Measurements from ENCODE around the gene CNIH3.

CNIH3 gene

GRCh38 chr1:224714553-224714952, 98.4 kb downstream of the CNIH3 start:
- TF ChIP-seq CTCF (IDR thresholded peaks at IDR 0.05; ENCODE audit: insufficient read depth, low read length, missing control alignments): no peak
- ChIA-PET POLR2A (no interaction called here), CTCF (interaction anchor here (0.7 to 3.0 kb wide), 3 partner anchors 12 to 202 kb away, joined by 3 to 17 read pairs (median 8); no protein-coding TSS in a partner anchor)
- no peak for DNase-seq (ENCODE audit: low read depth, low spot score)
- no peak overlapping the region for H3K4me3 ChIP-seq (ENCODE audit: low read depth, low read length)

GRCh38 chr1:224718470-224719053, 102.4 kb downstream of the CNIH3 start:
- ChIA-PET POLR2A (no interaction called here), CTCF (interaction anchor here (1.8 kb wide), 1 partner anchor 15 kb away, joined by 6 read pairs; no protein-coding TSS in a partner anchor)
- no peak overlapping the region for H3K4me3 ChIP-seq (ENCODE audit: low read depth, low read length)
- TF ChIP-seq CTCF (IDR thresholded peaks at IDR 0.05; ENCODE audit: insufficient read depth, low read length, missing control alignments): no peak
- DNase-seq (ENCODE audit: low read depth, low spot score): no peak

DNA sequence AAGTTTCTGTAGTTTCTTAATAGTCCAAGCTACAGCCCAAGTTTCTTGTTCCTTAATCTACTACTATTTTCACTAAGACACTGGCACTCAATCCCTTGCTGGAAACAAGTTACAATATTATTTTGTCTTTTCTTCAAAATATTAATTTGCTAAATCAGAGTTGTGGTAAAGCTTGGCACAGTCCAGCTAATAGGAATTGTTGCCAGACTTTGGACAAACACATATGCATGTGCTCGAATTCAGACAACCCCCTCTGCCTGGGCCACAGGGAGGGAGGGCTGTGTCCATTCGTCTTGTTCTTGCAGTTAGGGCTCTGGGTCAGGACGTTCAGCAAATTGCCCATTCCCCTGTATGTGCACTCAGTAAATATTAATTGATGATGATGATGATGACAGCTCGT, 103.6 kb downstream of the CNIH3 start:
- POLR2A ChIA-PET: no interaction called here
- no peak overlapping the region for H3K4me3 ChIP-seq (ENCODE audit: low read depth, low read length)
- no peak for DNase-seq (ENCODE audit: low read depth, low spot score)
- TF ChIP-seq CTCF (IDR thresholded peaks at IDR 0.05; ENCODE audit: insufficient read depth, low read length, missing control alignments): no peak
- CTCF ChIA-PET: interaction anchor here (0.7 to 1.8 kb wide), 5 partner anchors 13 to 208 kb away, joined by 3 to 6 read pairs (median 6); no protein-coding TSS in a partner anchor

GRCh38 chr1:224720216-224720615, 104.1 kb downstream of the CNIH3 start:
- no peak for DNase-seq (ENCODE audit: low read depth, low spot score)
- no peak overlapping the region for H3K4me3 ChIP-seq (ENCODE audit: low read depth, low read length)
- no peak for TF ChIP-seq CTCF (IDR thresholded peaks at IDR 0.05; ENCODE audit: insufficient read depth, low read length, missing control alignments)
- POLR2A ChIA-PET: no interaction called here
- CTCF ChIA-PET: interaction anchor here (0.7 to 1.5 kb wide), 3 partner anchors 13 to 175 kb away, joined by 3 to 6 read pairs (median 6); no protein-coding TSS in a partner anchor

DNA sequence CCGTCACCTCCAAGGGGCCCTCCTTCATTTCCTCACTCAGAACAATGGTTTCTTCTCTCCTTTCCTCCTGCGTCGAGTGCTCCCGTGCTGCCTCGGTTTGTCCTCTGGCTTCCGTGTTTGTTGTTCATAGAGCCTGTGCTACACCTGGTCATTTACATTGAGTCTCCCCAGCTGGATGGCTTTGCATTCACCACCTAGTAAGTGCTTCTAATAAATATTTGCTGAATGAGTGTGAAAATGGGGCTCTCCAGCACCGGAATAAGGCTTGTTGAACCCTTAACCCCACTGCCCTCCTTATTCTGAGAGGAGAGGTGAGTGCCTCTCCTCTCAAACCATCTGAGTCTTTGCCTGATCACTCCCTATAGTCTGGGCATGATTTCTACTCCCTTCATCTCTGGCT, 104.9 kb downstream of the CNIH3 start:
- no peak overlapping the region for H3K4me3 ChIP-seq (ENCODE audit: low read depth, low read length)
- TF ChIP-seq CTCF (IDR thresholded peaks at IDR 0.05; ENCODE audit: insufficient read depth, low read length, missing control alignments): no peak
- DNase-seq (ENCODE audit: low read depth, low spot score): no peak
- CTCF ChIA-PET: no interaction called here
- POLR2A ChIA-PET: no interaction called here

DNA sequence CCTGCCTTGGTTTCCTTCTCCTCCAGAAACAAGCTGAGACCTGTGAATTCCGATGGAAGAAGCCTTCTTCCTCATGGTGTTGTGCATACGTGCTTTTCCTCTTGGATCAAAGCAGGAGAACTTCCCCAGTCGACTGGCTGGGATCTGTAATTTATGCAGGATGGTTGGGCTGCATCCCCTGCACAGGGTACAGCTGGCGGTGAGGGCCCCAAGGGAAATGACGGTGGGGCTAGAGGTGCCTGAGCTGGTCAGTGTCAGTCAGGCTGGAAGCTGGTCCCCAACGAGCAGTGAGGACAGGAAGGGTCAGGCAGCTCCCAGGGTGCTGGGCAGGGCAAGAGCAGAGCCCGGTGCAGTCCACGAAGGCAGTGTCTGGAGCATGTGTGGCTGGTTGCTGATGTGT, 106.7 kb downstream of the CNIH3 start:
- no peak for TF ChIP-seq CTCF (IDR thresholded peaks at IDR 0.05; ENCODE audit: insufficient read depth, low read length, missing control alignments)
- no peak overlapping the region for H3K4me3 ChIP-seq (ENCODE audit: low read depth, low read length)
- CTCF ChIA-PET: interaction anchor here (2.3 to 2.4 kb wide), 2 partner anchors 129 to 210 kb away, joined by 5 to 7 read pairs; no protein-coding TSS in a partner anchor
- DNase-seq (ENCODE audit: low read depth, low spot score): no peak
- POLR2A ChIA-PET: no interaction called here
